22Rv1 (cell line): ENCODE results near the gene SPRING1.

Experiments used
- ZFX ChIP-seq: fragments of 450-650 bp; IDR thresholded peaks from 2 replicates; pipeline ENCODE4 v1.6.1; 2017; ENCODE audit warnings: antibody characterized with exemption, borderline replicate concordance
- TF ChIP-seq, protein P1 (sequence below): fragments of 450-650 bp; IDR thresholded peaks from 2 replicates; pipeline ENCODE4 v1.5.1; 2017; ENCODE audit warnings: mild to moderate bottlenecking

DNA sequence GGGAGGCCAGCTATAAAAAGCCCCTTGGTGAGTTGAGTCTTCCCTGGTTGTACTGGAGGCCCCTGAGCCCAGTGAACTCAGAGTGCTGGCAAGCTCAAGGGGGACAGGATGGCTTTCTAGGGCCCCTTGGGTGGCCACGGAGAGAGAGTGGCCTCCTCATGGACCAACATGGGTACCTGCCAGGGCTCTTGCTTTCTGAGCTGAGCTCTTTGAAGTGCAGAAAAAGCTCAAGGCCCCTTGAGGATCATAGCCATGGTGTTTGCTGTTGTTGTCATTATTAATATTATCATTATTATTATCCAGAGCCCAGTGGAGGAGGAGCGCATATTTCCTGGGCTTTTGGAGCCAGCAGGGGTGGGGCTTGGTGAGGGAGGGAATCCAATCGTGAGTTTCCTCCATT is 6.9 kb upstream of the SPRING1 start:
- TF ChIP-seq, protein P1, sequence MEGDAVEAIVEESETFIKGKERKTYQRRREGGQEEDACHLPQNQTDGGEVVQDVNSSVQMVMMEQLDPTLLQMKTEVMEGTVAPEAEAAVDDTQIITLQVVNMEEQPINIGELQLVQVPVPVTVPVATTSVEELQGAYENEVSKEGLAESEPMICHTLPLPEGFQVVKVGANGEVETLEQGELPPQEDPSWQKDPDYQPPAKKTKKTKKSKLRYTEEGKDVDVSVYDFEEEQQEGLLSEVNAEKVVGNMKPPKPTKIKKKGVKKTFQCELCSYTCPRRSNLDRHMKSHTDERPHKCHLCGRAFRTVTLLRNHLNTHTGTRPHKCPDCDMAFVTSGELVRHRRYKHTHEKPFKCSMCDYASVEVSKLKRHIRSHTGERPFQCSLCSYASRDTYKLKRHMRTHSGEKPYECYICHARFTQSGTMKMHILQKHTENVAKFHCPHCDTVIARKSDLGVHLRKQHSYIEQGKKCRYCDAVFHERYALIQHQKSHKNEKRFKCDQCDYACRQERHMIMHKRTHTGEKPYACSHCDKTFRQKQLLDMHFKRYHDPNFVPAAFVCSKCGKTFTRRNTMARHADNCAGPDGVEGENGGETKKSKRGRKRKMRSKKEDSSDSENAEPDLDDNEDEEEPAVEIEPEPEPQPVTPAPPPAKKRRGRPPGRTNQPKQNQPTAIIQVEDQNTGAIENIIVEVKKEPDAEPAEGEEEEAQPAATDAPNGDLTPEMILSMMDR, result no peak
- no peak for TF ChIP-seq ZFX
